ENCODE results near the gene CEP55.
A peak's percentile ranks its signal among the peaks of the same experiment; 100 is the strongest.
"Not testable (repeated sequence)": the region's sequence is repeated elsewhere in the genome, so short reads cannot be mapped to it uniquely, and the experiment has no call there.

CEP55 gene

GRCh38 chr10:93462881-93463280 lies 33.5 kb upstream of the CEP55 start:
- no peak overlapping the region for H3K27ac Mint-ChIP-seq
- ATAC-seq (replicated peaks): peak; percentile 85
- no peak overlapping the region for H3K4me3 Mint-ChIP-seq
- peaks cover 0 to 1% of the 10 kb centered on the region in 2 donors for H3K36me3 Mint-ChIP-seq
- H3K9me3 Mint-ChIP-seq: peaks cover 0 to 1% of the 10 kb centered on the region in 2 donors
- peaks cover 5 to 9% of the 10 kb centered on the region in 2 donors for H3K27me3 Mint-ChIP-seq
- H3K4me1 Mint-ChIP-seq: peaks cover 14 to 23% of the 10 kb centered on the region in 2 donors
- DNase-seq: peak; percentile 11

DNA sequence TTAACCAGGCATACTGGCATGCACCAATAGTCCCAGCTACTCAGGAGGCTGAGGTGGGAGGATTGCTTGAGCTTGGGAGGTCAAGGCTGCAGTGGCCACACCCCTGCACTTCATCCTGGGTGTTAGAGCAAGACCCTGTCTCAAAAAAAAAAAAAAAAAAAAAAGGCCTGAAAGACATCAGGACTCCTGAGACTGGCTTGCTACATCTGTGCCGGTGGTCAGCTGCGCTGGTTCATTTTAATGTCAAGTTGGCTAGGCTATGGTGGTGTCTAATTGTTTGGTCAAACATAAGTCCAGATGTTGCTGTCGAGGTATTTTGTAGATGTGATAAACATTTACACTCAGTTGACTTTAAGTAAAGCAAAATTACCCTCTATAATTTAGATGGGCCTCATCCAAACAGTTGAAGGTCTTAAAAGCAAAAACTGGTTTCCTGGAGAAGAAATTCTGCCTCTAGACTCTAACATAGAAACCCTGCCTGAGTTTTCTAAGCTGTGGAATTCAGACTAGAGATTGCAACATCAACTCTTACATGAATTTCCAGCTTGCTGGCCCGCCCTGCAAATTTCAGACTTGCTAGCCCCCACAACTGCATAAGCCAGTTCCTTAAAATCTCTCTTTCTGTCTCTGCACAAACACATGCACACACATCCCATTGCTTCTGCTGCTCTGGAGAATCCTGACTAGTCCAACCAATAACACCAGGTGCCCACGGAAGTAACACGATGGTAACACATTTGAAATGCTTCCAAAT lies 32.5 kb upstream of the CEP55 start:
- peaks cover 11 to 23% of the 10 kb centered on the region in 2 donors for H3K4me1 Mint-ChIP-seq
- peaks cover 5 to 6% of the 10 kb centered on the region in 2 donors for H3K27me3 Mint-ChIP-seq
- H3K4me3 Mint-ChIP-seq: no peak overlapping the region
- peaks cover 0 to 1% of the 10 kb centered on the region in 2 donors for H3K36me3 Mint-ChIP-seq
- DNase-seq (no peak), ATAC-seq (replicated peaks) (no peak)
- no peak overlapping the region for H3K27ac Mint-ChIP-seq
- H3K9me3 Mint-ChIP-seq: peaks cover 0 to 1% of the 10 kb centered on the region in 2 donors

- no peak for DNase-seq
- H3K27ac Mint-ChIP-seq: no peak overlapping the region
- H3K9me3 Mint-ChIP-seq: peaks cover 0 to 1% of the 10 kb centered on the region in 2 donors
- no peak for ATAC-seq (replicated peaks)
- H3K27me3 Mint-ChIP-seq: peaks cover 3% of the 10 kb centered on the region in 2 donors
- no peaks in the 10 kb centered on the region for H3K36me3 Mint-ChIP-seq
- peaks cover 9 to 23% of the 10 kb centered on the region in 2 donors for H3K4me1 Mint-ChIP-seq
- H3K4me3 Mint-ChIP-seq: no peak overlapping the region
These were observed 31.5 kb upstream of the CEP55 start for GRCh38 chr10:93464776-93465388.

DNA sequence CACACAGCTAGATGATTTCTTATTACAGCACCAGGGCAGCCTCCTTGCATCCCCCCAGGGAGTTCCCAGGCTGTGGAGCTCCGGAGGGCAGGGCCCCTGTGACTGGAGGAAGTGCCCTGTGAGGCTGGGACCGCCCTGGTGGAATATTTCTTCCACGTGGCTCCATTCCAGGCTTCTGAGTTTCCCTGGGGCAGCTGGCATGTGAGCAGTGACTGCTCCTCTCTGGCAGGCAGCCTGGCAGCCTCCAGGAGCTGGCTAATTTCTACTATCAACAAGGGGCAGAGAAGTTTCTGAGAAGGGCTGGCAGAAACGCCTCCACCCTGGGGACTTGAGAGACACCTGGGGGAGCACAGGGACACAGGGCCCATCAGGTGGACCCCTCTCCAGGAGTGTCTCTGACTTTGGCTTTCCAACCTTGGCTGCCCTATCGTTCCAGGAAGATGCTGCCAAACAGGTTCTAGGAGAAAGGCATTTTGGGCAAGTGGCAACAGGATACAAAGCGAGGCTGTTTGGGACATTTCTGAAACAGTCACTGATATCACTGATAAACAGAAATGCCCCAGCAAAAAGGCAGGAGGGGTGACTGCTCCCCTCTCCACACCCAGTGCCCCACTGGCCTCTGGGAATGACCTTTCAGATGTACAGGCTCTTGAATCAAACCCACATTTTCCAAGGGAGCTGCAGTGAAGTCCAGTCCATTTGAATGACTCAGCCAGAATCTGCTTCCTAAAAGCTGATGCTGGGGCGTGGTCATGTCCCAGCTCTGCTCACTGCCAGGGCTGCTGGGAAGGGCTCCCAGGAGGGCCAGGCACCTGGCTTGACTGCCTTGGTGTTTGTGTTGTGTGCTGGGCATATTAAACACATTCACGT lies 30.4 kb upstream of the CEP55 start:
- H3K4me1 Mint-ChIP-seq: peaks cover 9 to 22% of the 10 kb centered on the region in 2 donors
- H3K9me3 Mint-ChIP-seq: peaks cover 0 to 1% of the 10 kb centered on the region in 2 donors
- no peaks in the 10 kb centered on the region for H3K36me3 Mint-ChIP-seq
- no peak overlapping the region for H3K27ac Mint-ChIP-seq
- H3K27me3 Mint-ChIP-seq: no peaks in the 10 kb centered on the region
- no peak for ATAC-seq (replicated peaks)
- no peak for DNase-seq
- H3K4me3 Mint-ChIP-seq: no peak overlapping the region

GRCh38 chr10:93467635-93468034 lies 28.8 kb upstream of the CEP55 start:
- DNase-seq, H3K27me3 Mint-ChIP-seq: not testable (repeated sequence)

GRCh38 chr10:93468461-93469213 lies 27.8 kb upstream of the CEP55 start:
- H3K9me3 Mint-ChIP-seq: no peaks in the 10 kb centered on the region
- H3K4me1 Mint-ChIP-seq: no peaks in the 10 kb centered on the region
- no peaks in the 10 kb centered on the region for H3K27me3 Mint-ChIP-seq
- no peak for ATAC-seq (replicated peaks)
- H3K27ac Mint-ChIP-seq: peak overlapping the region; percentile 68
- H3K4me3 Mint-ChIP-seq: no peak overlapping the region
- DNase-seq: no peak
- no peaks in the 10 kb centered on the region for H3K36me3 Mint-ChIP-seq

More at GRCh38 chr10:93467635-93468034, 28.8 kb upstream of the CEP55 start:
- not testable (repeated sequence) for H3K4me3 Mint-ChIP-seq; ATAC-seq (replicated peaks); H3K36me3 Mint-ChIP-seq; H3K4me1 Mint-ChIP-seq; H3K27ac Mint-ChIP-seq; H3K9me3 Mint-ChIP-seq

GRCh38 chr10:93469454-93469853 lies 27.0 kb upstream of the CEP55 start:
- no peak for ATAC-seq (replicated peaks)
- Mint-ChIP-seq H3K4me3 (no peak overlapping the region), H3K36me3 (no peaks in the 10 kb centered on the region), H3K4me1 (no peaks in the 10 kb centered on the region), H3K27ac (no peak overlapping the region), H3K27me3 (no peaks in the 10 kb centered on the region), H3K9me3 (no peaks in the 10 kb centered on the region)
- no peak for DNase-seq

GRCh38 chr10:93471110-93471651 lies 25.2 kb upstream of the CEP55 start:
- no peaks in the 10 kb centered on the region for H3K9me3 Mint-ChIP-seq

DNA sequence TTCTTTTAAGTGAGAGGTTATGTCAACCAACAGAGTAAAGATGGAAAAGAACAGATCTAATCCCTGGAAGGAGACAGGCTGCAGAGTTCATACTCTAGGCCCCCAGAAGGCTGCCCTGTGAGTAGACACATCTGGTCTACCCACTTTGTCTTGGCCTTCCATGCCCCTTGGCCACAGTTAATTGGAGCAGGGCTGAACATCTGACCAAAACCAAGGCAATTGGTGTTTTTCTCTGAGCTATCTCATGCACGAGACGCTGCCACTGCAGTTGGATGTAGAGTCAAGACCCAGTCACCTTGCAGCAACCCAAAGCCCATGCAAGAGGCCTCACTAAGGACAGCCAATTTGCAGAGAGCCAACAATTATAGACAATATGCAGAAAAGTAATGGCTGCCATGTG lies 23.3 kb upstream of the CEP55 start:
- Mint-ChIP-seq H3K9me3 (no peaks in the 10 kb centered on the region), H3K27ac (no peak overlapping the region), H3K4me3 (no peak overlapping the region), H3K36me3 (no peaks in the 10 kb centered on the region), H3K27me3 (no peaks in the 10 kb centered on the region), H3K4me1 (peaks cover 0 to 5% of the 10 kb centered on the region in 2 donors)
- ATAC-seq (replicated peaks) (no peak), DNase-seq (no peak)

More at GRCh38 chr10:93471110-93471651, 25.2 kb upstream of the CEP55 start:
- peaks cover 0 to under 1% of the 10 kb centered on the region in 2 donors for H3K4me1 Mint-ChIP-seq
- ATAC-seq (replicated peaks) (no peak), DNase-seq (no peak)
- H3K4me3 Mint-ChIP-seq: no peak overlapping the region
- no peak overlapping the region for H3K27ac Mint-ChIP-seq
- no peaks in the 10 kb centered on the region for H3K36me3 Mint-ChIP-seq
- H3K27me3 Mint-ChIP-seq: no peaks in the 10 kb centered on the region

GRCh38 chr10:93473804-93474472 lies 22.5 kb upstream of the CEP55 start:
- no peaks in the 10 kb centered on the region for H3K9me3 Mint-ChIP-seq
- no peaks in the 10 kb centered on the region for H3K27me3 Mint-ChIP-seq
- H3K4me1 Mint-ChIP-seq: peaks cover 0 to 5% of the 10 kb centered on the region in 2 donors
- H3K27ac Mint-ChIP-seq: no peak overlapping the region
- no peak for DNase-seq
- H3K36me3 Mint-ChIP-seq: no peaks in the 10 kb centered on the region
- no peak overlapping the region for H3K4me3 Mint-ChIP-seq
- no peak for ATAC-seq (replicated peaks)

DNA sequence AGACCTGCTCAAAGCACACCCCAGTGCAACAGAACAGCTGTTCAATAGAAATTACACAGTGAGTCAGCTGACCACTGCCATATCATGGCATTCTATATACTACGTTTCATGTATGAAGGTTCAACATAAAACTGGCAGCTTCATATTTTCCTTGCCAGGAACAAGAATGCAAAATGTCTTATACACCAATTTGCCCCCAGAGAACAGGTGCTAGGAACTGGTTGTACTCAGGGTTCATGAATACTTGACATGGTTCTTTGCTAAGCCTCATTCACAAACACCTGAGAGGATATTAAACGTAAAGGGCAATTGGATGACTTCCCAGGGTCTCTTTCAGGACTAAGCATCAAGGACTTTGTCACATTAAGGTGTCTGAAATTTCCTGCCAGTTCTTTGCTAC lies 21.2 kb upstream of the CEP55 start:
- H3K9me3 Mint-ChIP-seq: no peaks in the 10 kb centered on the region
- no peaks in the 10 kb centered on the region for H3K36me3 Mint-ChIP-seq
- H3K4me3 Mint-ChIP-seq: no peak overlapping the region
- no peak for ATAC-seq (replicated peaks)
- H3K4me1 Mint-ChIP-seq: peaks cover 0 to 5% of the 10 kb centered on the region in 2 donors
- DNase-seq: no peak
- no peak overlapping the region for H3K27ac Mint-ChIP-seq
- H3K27me3 Mint-ChIP-seq: no peaks in the 10 kb centered on the region

GRCh38 chr10:93475871-93476270 lies 20.5 kb upstream of the CEP55 start:
- ATAC-seq (replicated peaks): no peak
- no peak for DNase-seq
- Mint-ChIP-seq H3K4me1 (peaks cover 0 to 7% of the 10 kb centered on the region in 2 donors), H3K9me3 (no peaks in the 10 kb centered on the region), H3K27me3 (peaks cover 0 to 1% of the 10 kb centered on the region in 2 donors), H3K36me3 (no peaks in the 10 kb centered on the region), H3K27ac (no peak overlapping the region), H3K4me3 (no peak overlapping the region)

DNA sequence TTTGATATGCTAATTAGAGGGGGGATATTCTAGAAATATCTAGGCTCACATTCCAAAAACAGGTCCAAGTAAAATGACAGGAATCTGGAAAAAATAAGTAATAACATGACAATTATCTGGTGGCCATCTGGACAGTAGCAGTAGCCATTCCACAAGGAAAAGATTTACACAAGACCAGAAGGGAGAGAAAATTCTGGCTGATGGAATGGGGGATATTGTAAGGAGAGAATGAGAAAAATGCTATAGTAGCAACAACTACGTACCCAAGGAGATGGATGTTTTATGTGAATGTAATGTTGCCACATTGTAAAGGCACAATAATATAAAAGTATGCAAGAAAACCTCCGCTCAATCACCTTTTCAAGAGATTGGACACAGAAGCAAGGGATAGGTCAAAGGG lies 19.7 kb upstream of the CEP55 start:
- Mint-ChIP-seq H3K27ac (no peak overlapping the region), H3K4me3 (no peak overlapping the region), H3K27me3 (peaks cover 0 to 4% of the 10 kb centered on the region in 2 donors), H3K36me3 (no peaks in the 10 kb centered on the region), H3K9me3 (no peaks in the 10 kb centered on the region), H3K4me1 (peaks cover 5 to 16% of the 10 kb centered on the region in 2 donors)
- no peak for DNase-seq
- no peak for ATAC-seq (replicated peaks)
